Measurements from ENCODE around the gene RNF213. TPM values are rescaled to one million over a fixed set of nuclear protein-coding genes. Genes with fewer than 3 reads are reported as not detected.
A peak's percentile ranks its signal among the peaks of the same experiment; 100 is the strongest.

The RNF213 gene
- total RNA-seq, 2 donors from 2014 or later: 415 to 602 TPM

- ATAC-seq: no peak
Observed at GRCh38 chr17:80221351-80222105, 39.1 kb upstream of the RNF213 start.

GRCh38 chr17:80222376-80223141, 38.1 kb upstream of the RNF213 start:
- no peaks in the 10 kb centered on the region for H3K9me3 Mint-ChIP-seq
- ATAC-seq (no peak), DNase-seq (ENCODE audit: low spot score in 2 of 2) (no peak)
- peaks cover 2 to 4% of the 10 kb centered on the region in 2 donors for H3K36me3 Mint-ChIP-seq
- H3K27ac Mint-ChIP-seq: no peak overlapping the region

More at GRCh38 chr17:80221351-80222105, 39.1 kb upstream of the RNF213 start:
- DNase-seq (ENCODE audit: low spot score in 2 of 2): no peak
- H3K36me3 Mint-ChIP-seq: peaks cover 5 to 6% of the 10 kb centered on the region in 2 donors
- H3K27ac Mint-ChIP-seq: peak overlapping the region; percentile 12 to 57
- no peaks in the 10 kb centered on the region for H3K9me3 Mint-ChIP-seq

- DNase-seq (ENCODE audit: low spot score in 2 of 2) (no peak), ATAC-seq (no peak)
- H3K36me3 Mint-ChIP-seq: peaks cover 0 to 4% of the 10 kb centered on the region in 2 donors
- H3K9me3 Mint-ChIP-seq: no peaks in the 10 kb centered on the region
- no peak overlapping the region for H3K27ac Mint-ChIP-seq
Observed at GRCh38 chr17:80223142-80223815, 37.4 kb upstream of the RNF213 start.

GRCh38 chr17:80223838-80224497, 36.7 kb upstream of the RNF213 start:
- no peak for DNase-seq (ENCODE audit: low spot score in 2 of 2)
- Mint-ChIP-seq H3K36me3 (no peaks in the 10 kb centered on the region), H3K27ac (no peak overlapping the region), H3K9me3 (no peaks in the 10 kb centered on the region)
- no peak for ATAC-seq

GRCh38 chr17:80224683-80225082, 36.0 kb upstream of the RNF213 start:
- DNase-seq (ENCODE audit: low spot score in 2 of 2) (no peak), ATAC-seq (no peak)
- no peaks in the 10 kb centered on the region for H3K36me3 Mint-ChIP-seq
- H3K9me3 Mint-ChIP-seq: no peaks in the 10 kb centered on the region
- H3K27ac Mint-ChIP-seq: no peak overlapping the region

- DNase-seq (ENCODE audit: low spot score in 2 of 2): no peak
- H3K36me3 Mint-ChIP-seq: no peaks in the 10 kb centered on the region
- H3K27ac Mint-ChIP-seq: no peak overlapping the region
- no peaks in the 10 kb centered on the region for H3K9me3 Mint-ChIP-seq
- no peak for ATAC-seq
Observed at GRCh38 chr17:80225230-80225629, 35.4 kb upstream of the RNF213 start.

- DNase-seq (ENCODE audit: low spot score in 2 of 2) (no peak), ATAC-seq (no peak)
- peaks cover 7% of the 10 kb centered on the region in 2 donors for H3K36me3 Mint-ChIP-seq
- H3K9me3 Mint-ChIP-seq: peaks cover 5 to 6% of the 10 kb centered on the region in 2 donors
- H3K27ac Mint-ChIP-seq: no peak overlapping the region
Observed at GRCh38 chr17:80227156-80227555, 33.5 kb upstream of the RNF213 start.

GRCh38 chr17:80227666-80228065, 33.0 kb upstream of the RNF213 start:
- ATAC-seq (no peak), DNase-seq (ENCODE audit: low spot score in 2 of 2) (no peak)
- Mint-ChIP-seq H3K9me3 (peaks cover 8 to 10% of the 10 kb centered on the region in 2 donors), H3K36me3 (peaks cover 12% of the 10 kb centered on the region in 2 donors), H3K27ac (no peak overlapping the region)

GRCh38 chr17:80228477-80228876, 32.2 kb upstream of the RNF213 start:
- ATAC-seq (no peak), DNase-seq (ENCODE audit: low spot score in 2 of 2) (no peak)
- Mint-ChIP-seq H3K27ac (no peak overlapping the region), H3K36me3 (peaks cover 18 to 19% of the 10 kb centered on the region in 2 donors), H3K9me3 (peaks cover 10 to 15% of the 10 kb centered on the region in 2 donors)

- peaks cover 21 to 23% of the 10 kb centered on the region in 2 donors for H3K36me3 Mint-ChIP-seq
- peaks cover 10 to 17% of the 10 kb centered on the region in 2 donors for H3K9me3 Mint-ChIP-seq
- H3K27ac Mint-ChIP-seq: no peak overlapping the region
- DNase-seq (ENCODE audit: low spot score in 2 of 2) (no peak), ATAC-seq (no peak)
Observed at GRCh38 chr17:80229011-80229410, 31.6 kb upstream of the RNF213 start.

- ATAC-seq: no peak
- DNase-seq (ENCODE audit: low spot score in 2 of 2): no peak
- Mint-ChIP-seq H3K27ac (no peak overlapping the region), H3K36me3 (peaks cover 28 to 36% of the 10 kb centered on the region in 2 donors), H3K9me3 (peaks cover 10 to 17% of the 10 kb centered on the region in 2 donors)
Observed at GRCh38 chr17:80232438-80232837, 28.2 kb upstream of the RNF213 start.

GRCh38 chr17:80233202-80233601, 27.4 kb upstream of the RNF213 start:
- H3K27ac Mint-ChIP-seq: no peak overlapping the region
- peaks cover 10 to 17% of the 10 kb centered on the region in 2 donors for H3K9me3 Mint-ChIP-seq
- DNase-seq (ENCODE audit: low spot score in 2 of 2) (no peak), ATAC-seq (no peak)
- peaks cover 28 to 36% of the 10 kb centered on the region in 2 donors for H3K36me3 Mint-ChIP-seq

GRCh38 chr17:80236911-80237310, 23.7 kb upstream of the RNF213 start:
- Mint-ChIP-seq H3K9me3 (peaks cover 5 to 11% of the 10 kb centered on the region in 2 donors), H3K36me3 (peaks cover 22 to 30% of the 10 kb centered on the region in 2 donors), H3K27ac (no peak overlapping the region)
- no peak for ATAC-seq
- DNase-seq (ENCODE audit: low spot score in 2 of 2): no peak

- Mint-ChIP-seq H3K9me3 (peaks cover 4 to 9% of the 10 kb centered on the region in 2 donors), H3K27ac (no peak overlapping the region), H3K36me3 (peaks cover 19 to 27% of the 10 kb centered on the region in 2 donors)
- DNase-seq (ENCODE audit: low spot score in 2 of 2): no peak
- no peak for ATAC-seq
Observed at GRCh38 chr17:80237386-80237785, 23.3 kb upstream of the RNF213 start.

GRCh38 chr17:80242505-80242904, 18.1 kb upstream of the RNF213 start:
- no peaks in the 10 kb centered on the region for H3K9me3 Mint-ChIP-seq
- DNase-seq (ENCODE audit: low spot score in 2 of 2): no peak
- no peak for ATAC-seq
- H3K27ac Mint-ChIP-seq: peak overlapping the region in 1 of 2 donors; percentile 59
- H3K36me3 Mint-ChIP-seq: no peaks in the 10 kb centered on the region
